Thoracic aorta (tissue), 2 donors: ENCODE measurements around the gene SSPN. TPM values are rescaled to one million over a fixed set of nuclear protein-coding genes. Genes with fewer than 3 reads are reported as not detected.
A peak's percentile ranks its signal among the peaks of the same experiment; 100 is the strongest.

Experiments used
- ATAC-seq: fragments of 150-250 bp; one replicate; pipeline ENCODE4 v1.8.0; 2017; ENCODE audit warnings: low read depth; ENCODE audit not compliant: insufficient number of reproducible peaks, low FRiP score
- DNase-seq: peaks from one replicate; pipeline ENCODE4 v3.0.0-alpha.2; 2020; ENCODE audit warnings: low spot score
- H3K27ac ChIP-seq, 2 donors: fragments of 200-600 bp; sonication (generic); 1 replicate in 1 of 2; 2 replicates in 1 of 2; pipeline ENCODE4 v1.5.1; 2016; ENCODE audit warnings: mild to moderate bottlenecking in 2 of 2, moderate library complexity in 2 of 2
- H3K27me3 ChIP-seq: fragments of 200-600 bp; sonication (generic); replicated peaks from 2 replicates; pipeline ENCODE4 v1.6.0; 2016; ENCODE audit warnings: mild to moderate bottlenecking; ENCODE audit not compliant: insufficient read depth
- H3K36me3 ChIP-seq: fragments of 200-600 bp; sonication (generic); one replicate; pipeline ENCODE4 v1.5.1; 2016
- H3K4me1 ChIP-seq, 2 donors: fragments of 200-600 bp; sonication (generic); 1 replicate in 1 of 2; 2 replicates in 1 of 2; pipeline versions ENCODE4 v1.5.1 to v1.6.0; 2016; ENCODE audit warnings: low read depth in 2 of 2, mild to moderate bottlenecking in 1 of 2; ENCODE audit not compliant: control insufficient read depth in 1 of 2
- H3K4me3 ChIP-seq: fragments of 200-600 bp; sonication (generic); 2 replicates; pipeline ENCODE4 v1.5.1; 2016; ENCODE audit warnings: mild to moderate bottlenecking
- H3K9me3 ChIP-seq: fragments of 200-600 bp; sonication (generic); 2 replicates; pipeline ENCODE4 v1.5.1; 2016
- CTCF ChIP-seq: fragments of 200-600 bp; sonication (generic); IDR thresholded peaks from one replicate; pipeline ENCODE4 v1.5.1; 2019; ENCODE audit warnings: antibody characterized with exemption
- total RNA-seq, 2 donors: library from RNA; depleted of rRNA; stranded (reverse); fragments of >200 nt; gene quantifications; one replicate each; pipeline versions ENCODE4 v1.1.0 to v1.2.3, GENCODE V29; 2016

SSPN gene
- total RNA-seq, 2 donors from 2014 or later = 36.7 to 50.9 TPM

- no peaks in the 10 kb centered on the region for H3K9me3 ChIP-seq
- no peaks in the 10 kb centered on the region for H3K36me3 ChIP-seq
- DNase-seq = peak; percentile 8
- peak; percentile 69 for ATAC-seq
- no peaks in the 10 kb centered on the region for H3K27me3 ChIP-seq
- H3K4me3 ChIP-seq = peak overlapping the region; percentile 88
- H3K27ac ChIP-seq = peak overlapping the region; percentile 91 to 94
- no peak for TF ChIP-seq CTCF
- H3K4me1 ChIP-seq = peaks cover 18 to 36% of the 10 kb centered on the region in 2 donors
Measured at GRCh38 chr12:26195641-26196420, 458 bp downstream of the SSPN start.

- DNase-seq = no peak
- Histone ChIP-seq H3K9me3 (no peaks in the 10 kb centered on the region), H3K4me1 (peaks cover 18 to 36% of the 10 kb centered on the region in 2 donors), H3K27me3 (no peaks in the 10 kb centered on the region), H3K36me3 (no peaks in the 10 kb centered on the region), H3K27ac (peak overlapping the region; percentile 91 to 94), H3K4me3 (peak overlapping the region; percentile 88)
- TF ChIP-seq CTCF = no peak
- ATAC-seq = peak; percentile 46
Measured at GRCh38 chr12:26196421-26196716, 996 bp downstream of the SSPN start.

- H3K4me1 ChIP-seq = peaks cover 18 to 36% of the 10 kb centered on the region in 2 donors
- H3K27ac ChIP-seq = peak overlapping the region; percentile 91 to 94
- no peak overlapping the region for H3K4me3 ChIP-seq
- ATAC-seq = no peak
- no peaks in the 10 kb centered on the region for H3K27me3 ChIP-seq
- H3K9me3 ChIP-seq = no peaks in the 10 kb centered on the region
- DNase-seq = no peak
- no peaks in the 10 kb centered on the region for H3K36me3 ChIP-seq
- TF ChIP-seq CTCF = no peak
Measured at GRCh38 chr12:26197832-26198231, 2.5 kb downstream of the SSPN start.

- H3K9me3 ChIP-seq = no peaks in the 10 kb centered on the region
- H3K27me3 ChIP-seq = no peaks in the 10 kb centered on the region
- DNase-seq (peak; percentile 19), ATAC-seq (no peak)
- no peaks in the 10 kb centered on the region for H3K36me3 ChIP-seq
- peak overlapping the region; percentile 91 to 94 for H3K27ac ChIP-seq
- H3K4me3 ChIP-seq = peak overlapping the region; percentile 3
- peaks cover 18 to 44% of the 10 kb centered on the region in 2 donors for H3K4me1 ChIP-seq
- TF ChIP-seq CTCF = no peak
Measured at GRCh38 chr12:26198742-26199141, 3.4 kb downstream of the SSPN start.

- H3K36me3 ChIP-seq = no peaks in the 10 kb centered on the region
- no peaks in the 10 kb centered on the region for H3K27me3 ChIP-seq
- no peak for TF ChIP-seq CTCF
- no peak overlapping the region for H3K4me3 ChIP-seq
- no peaks in the 10 kb centered on the region for H3K9me3 ChIP-seq
- peaks cover 5 to 48% of the 10 kb centered on the region in 2 donors for H3K4me1 ChIP-seq
- ATAC-seq = no peak
- DNase-seq = no peak
- H3K27ac ChIP-seq = no peak overlapping the region
Measured at GRCh38 chr12:26203167-26203780, 7.9 kb downstream of the SSPN start.
